Body of pancreas (tissue), 4 donors: Measurements from ENCODE around the gene ZNF681. TPM values are rescaled to one million over a fixed set of nuclear protein-coding genes. Genes with fewer than 3 reads are reported as not detected.

ENCODE experiments used
- ATAC-seq: fragments of 150-250 bp; one replicate; pipeline ENCODE4 v1.9.1; 2016
- DNase-seq, 4 donors: peaks; one replicate each; pipeline ENCODE4 v3.0.0-alpha.2; 2019
- H3K27ac ChIP-seq, 4 donors: fragments of 200-600 bp; sonication (generic); 1 replicate in 3 of 4; 2 replicates in 1 of 4; pipeline versions ENCODE4 v1.5.1 to v1.6.1; 2016 to 2019; ENCODE audit warnings: mild to moderate bottlenecking in 1 of 4, mixed read lengths in 1 of 4, moderate library complexity in 1 of 4
- H3K27me3 ChIP-seq, 2 donors: fragments of 200-600 bp; sonication (generic); one replicate each; pipeline ENCODE4 v1.6.0; 2016; ENCODE audit warnings: mild to moderate bottlenecking in 1 of 2
- H3K36me3 ChIP-seq, 2 donors: fragments of 200-600 bp; sonication (generic); replicated peaks in 1 of 2; 2 replicates each; pipeline ENCODE4 v1.5.1; 2016; ENCODE audit warnings: low read depth in 2 of 2; ENCODE audit not compliant: insufficient read depth in 1 of 2
- H3K4me1 ChIP-seq: fragments of 200-600 bp; sonication (generic); one replicate; pipeline ENCODE4 v1.6.0; 2016
- H3K4me3 ChIP-seq, 2 donors: fragments of 200-600 bp; sonication (generic); 1 replicate in 1 of 2; 2 replicates in 1 of 2; pipeline ENCODE4 v1.5.1; 2016 to 2019
- H3K9me3 ChIP-seq, 3 donors: fragments of 200-600 bp; sonication (generic); 1 replicate in 2 of 3; 2 replicates in 1 of 3; pipeline ENCODE4 v1.5.1; 2016
- CTCF ChIP-seq, 7 experiments: fragments of 450-650 bp in 4 of 7; fragments of 200-600 bp in 3 of 7; sonication (generic) in 3 of 7; IDR thresholded peaks; one replicate each; pipeline ENCODE4 v1.5.1; 2016 to 2019; ENCODE audit warnings: antibody characterized with exemption in 7 of 7
- POLR2A ChIP-seq, 3 donors: fragments of 450-650 bp; IDR thresholded peaks; one replicate each; pipeline ENCODE4 v1.6.1; 2016; ENCODE audit warnings: antibody characterized with exemption in 3 of 3, mild to moderate bottlenecking in 2 of 3
- WGBS, 2 donors: methylation state at CpG; one replicate each; pipeline ENCODE4 v1.1.5; 2017; 5-methylcytosine and 5-hydroxymethylcytosine counted together
- intact Hi-C: fragments of 100-400 bp; cut with DNase I; formaldehyde crosslinking; loops from one replicate; pipeline ENCODE4 v1.15.1; 2023
- total RNA-seq, 2 donors: library from RNA; depleted of rRNA; stranded (reverse); fragments of >200 nt; gene quantifications; one replicate each; pipeline ENCODE4 v1.1.0, GENCODE V29; 2016

ZNF681 gene
- total RNA-seq, 2 donors from 2014 or later: 0.99 to 2.1 TPM

DNA sequence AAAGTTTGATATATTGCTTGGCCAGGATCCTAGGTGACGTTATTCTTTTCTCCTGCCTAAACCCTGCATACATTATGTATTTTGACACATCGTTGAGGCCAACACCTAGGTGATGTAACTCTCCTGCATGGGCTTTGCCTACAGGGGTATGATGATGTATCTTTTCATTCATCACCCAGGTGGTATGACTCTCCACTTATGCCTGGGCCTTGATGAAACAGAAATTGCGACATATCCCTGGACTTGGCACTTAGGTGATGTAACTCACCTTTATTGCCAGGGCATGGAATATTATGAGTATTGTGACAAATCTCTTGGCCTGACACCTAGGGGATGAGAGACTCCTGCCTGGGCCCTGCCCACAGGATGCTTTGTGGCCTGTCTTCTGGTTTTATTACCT is 18.5 kb upstream of the ZNF681 start:
- H3K9me3 ChIP-seq: no peaks in the 10 kb centered on the region
- 60 to 61% methylated on average over 3 of the region's 3 CpGs for WGBS, 2 donors
- intact Hi-C loops: no loop called here
- no peak for ATAC-seq
- no peak overlapping the region for H3K4me3 ChIP-seq
- peaks cover 0 to 4% of the 10 kb centered on the region in 2 donors for H3K36me3 ChIP-seq
- DNase-seq: no peak
- no peak for TF ChIP-seq POLR2A (IDR thresholded peaks at IDR 0.05)
- TF ChIP-seq CTCF (IDR thresholded peaks at IDR 0.05): no peak
- H3K27ac ChIP-seq: no peak overlapping the region
- no peaks in the 10 kb centered on the region for H3K4me1 ChIP-seq
- H3K27me3 ChIP-seq: no peaks in the 10 kb centered on the region

- TF ChIP-seq CTCF (IDR thresholded peaks at IDR 0.05) (no peak), POLR2A (IDR thresholded peaks at IDR 0.05) (no peak)
- H3K4me1 ChIP-seq: no peaks in the 10 kb centered on the region
- no peak for DNase-seq
- no peak for ATAC-seq
- no peak overlapping the region for H3K27ac ChIP-seq
- H3K36me3 ChIP-seq: peaks cover 0 to 4% of the 10 kb centered on the region in 2 donors
- intact Hi-C loops: no loop called here
- H3K9me3 ChIP-seq: no peaks in the 10 kb centered on the region
- WGBS, 2 donors: 70 to 88% methylated on average over 2 of the region's 2 CpGs
- H3K4me3 ChIP-seq: no peak overlapping the region
- H3K27me3 ChIP-seq: no peaks in the 10 kb centered on the region
Measured at GRCh38 chr19:23776507-23777205, 18.0 kb upstream of the ZNF681 start.

DNA sequence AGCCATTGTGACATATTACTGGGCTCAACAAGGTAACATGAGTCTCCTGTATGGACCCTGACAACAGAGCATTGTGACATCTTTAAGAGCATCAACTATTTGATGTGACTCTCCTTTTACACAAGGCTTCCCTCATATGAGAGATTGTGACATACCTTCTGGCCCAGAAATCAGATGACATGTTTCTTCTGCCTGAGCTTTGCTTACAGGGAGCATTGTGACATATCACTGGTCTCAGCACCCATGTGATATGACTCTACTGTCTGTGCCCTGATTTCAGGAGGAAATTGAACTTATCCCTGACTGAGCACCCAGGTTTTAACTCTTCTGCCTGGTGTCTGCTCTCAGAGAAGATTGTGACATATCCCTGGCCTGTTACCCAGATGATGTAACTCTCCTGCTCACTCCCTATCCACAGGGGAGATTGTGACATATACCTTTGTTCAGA is 15.9 kb upstream of the ZNF681 start:
- H3K27ac ChIP-seq: no peak overlapping the region
- H3K36me3 ChIP-seq: peaks cover 0 to 4% of the 10 kb centered on the region in 2 donors
- TF ChIP-seq POLR2A (IDR thresholded peaks at IDR 0.05): no peak
- TF ChIP-seq CTCF (IDR thresholded peaks at IDR 0.05): no peak
- no peaks in the 10 kb centered on the region for H3K9me3 ChIP-seq
- ATAC-seq (no peak), DNase-seq (no peak)
- intact Hi-C loops: no loop called here
- H3K27me3 ChIP-seq: no peaks in the 10 kb centered on the region
- no peaks in the 10 kb centered on the region for H3K4me1 ChIP-seq
- H3K4me3 ChIP-seq: no peak overlapping the region

DNA sequence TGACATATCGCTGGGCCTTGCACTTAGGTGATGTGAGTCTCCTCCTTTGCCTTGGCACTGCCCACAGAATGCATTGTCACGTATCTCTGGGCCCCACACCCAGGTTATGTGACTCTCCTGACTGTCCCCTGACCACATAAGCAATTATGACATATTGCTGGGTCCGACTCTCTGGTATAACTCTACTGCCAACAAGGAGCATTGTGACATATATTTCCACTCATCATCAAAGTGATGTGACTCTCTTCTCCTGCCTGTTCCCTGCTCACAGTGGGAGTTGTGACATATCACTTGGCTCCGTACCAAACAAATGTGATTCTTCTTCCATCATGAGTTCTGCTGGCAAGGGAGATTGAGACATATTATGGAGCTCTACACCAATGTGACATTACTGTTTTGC is 15.4 kb upstream of the ZNF681 start:
- Histone ChIP-seq H3K36me3 (peaks cover 0 to 4% of the 10 kb centered on the region in 2 donors), H3K4me3 (no peak overlapping the region), H3K27me3 (no peaks in the 10 kb centered on the region), H3K27ac (no peak overlapping the region), H3K4me1 (no peaks in the 10 kb centered on the region), H3K9me3 (no peaks in the 10 kb centered on the region)
- ATAC-seq (no peak), DNase-seq (no peak)
- 64 to 75% methylated on average over 4 of the region's 4 CpGs for WGBS, 2 donors
- intact Hi-C loops: no loop called here
- no peak for TF ChIP-seq CTCF (IDR thresholded peaks at IDR 0.05)
- no peak for TF ChIP-seq POLR2A (IDR thresholded peaks at IDR 0.05)

DNA sequence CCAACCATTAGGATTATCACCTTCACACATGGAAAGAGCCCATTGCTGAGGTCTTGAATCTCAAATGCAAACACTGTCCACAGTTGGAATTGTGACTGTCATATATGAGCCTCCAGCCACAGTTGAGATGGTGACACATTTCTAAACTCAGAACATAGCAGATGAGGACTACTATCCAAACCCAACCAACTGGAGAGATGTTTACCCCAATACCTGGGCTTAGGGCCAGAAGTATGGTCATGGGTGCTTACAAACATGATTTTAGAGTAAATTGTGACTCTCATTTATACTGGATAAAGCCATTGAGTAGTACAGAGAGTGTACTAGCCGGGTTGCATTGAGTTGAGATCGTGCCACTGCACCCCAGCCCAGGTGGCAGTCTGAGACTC is 14.0 kb upstream of the ZNF681 start:
- DNase-seq: no peak
- TF ChIP-seq CTCF (IDR thresholded peaks at IDR 0.05) (no peak), POLR2A (IDR thresholded peaks at IDR 0.05) (no peak)
- ATAC-seq: no peak
- no peak overlapping the region for H3K27ac ChIP-seq
- H3K9me3 ChIP-seq: no peaks in the 10 kb centered on the region
- H3K4me1 ChIP-seq: no peaks in the 10 kb centered on the region
- WGBS, 2 donors: 85 to 96% methylated on average over 2 of the region's 2 CpGs
- no peak overlapping the region for H3K4me3 ChIP-seq
- H3K27me3 ChIP-seq: no peaks in the 10 kb centered on the region
- no peaks in the 10 kb centered on the region for H3K36me3 ChIP-seq
- intact Hi-C loops: no loop called here
